SIG-M5 treated with dmso at 0.1 percent for 504 hours (cell line): ENCODE data around the gene KRTAP1-1.
A peak's percentile ranks its signal among the peaks of the same experiment; 100 is the strongest.
"Not testable (repeated sequence)": the region's sequence is repeated elsewhere in the genome, so short reads cannot be mapped to it uniquely, and the experiment has no call there.

Experiments used
- DNase-seq: peaks from one replicate; lab custom pipeline; 2025; ENCODE audit not compliant: unreplicated experiment; lab: John Stamatoyannopoulos, UW

The KRTAP1-1 gene

GRCh38 chr17:41013181-41013580, 28.1 kb downstream of the KRTAP1-1 start:
- no peak for DNase-seq

- DNase-seq: no peak
Observed at GRCh38 chr17:41012326-41013120, 28.7 kb downstream of the KRTAP1-1 start.

- no peak for DNase-seq
Observed at GRCh38 chr17:41010441-41010840, 30.8 kb downstream of the KRTAP1-1 start.

- DNase-seq: no peak
Observed at GRCh38 chr17:41009936-41010335, 31.3 kb downstream of the KRTAP1-1 start.

GRCh38 chr17:41009301-41009760, 31.9 kb downstream of the KRTAP1-1 start:
- DNase-seq: peak; percentile 21

GRCh38 chr17:41008811-41009210, 32.4 kb downstream of the KRTAP1-1 start, which contains the start of gene KRTAP3-1:
Gene KRTAP3-1, minus strand, starts transcription at chr17:41009128. Its CDS starts 54 bp downstream, at chr17:41009074.
- no peak for DNase-seq

GRCh38 chr17:41004397-41004796, 36.9 kb downstream of the KRTAP1-1 start:
- no peak for DNase-seq

GRCh38 chr17:41003926-41004325, 37.3 kb downstream of the KRTAP1-1 start:
- DNase-seq: no peak

- no peak for DNase-seq
Observed at GRCh38 chr17:41002814-41003213, 38.4 kb downstream of the KRTAP1-1 start.

GRCh38 chr17:41001795-41002194, 39.5 kb downstream of the KRTAP1-1 start:
- DNase-seq: no peak

GRCh38 chr17:40999563-40999962, 41.7 kb downstream of the KRTAP1-1 start, which contains the start of gene KRTAP3-2:
Gene KRTAP3-2, minus strand, starts transcription at chr17:40999906. Its CDS starts 53 bp downstream, at chr17:40999853.
- not testable (repeated sequence) for DNase-seq

- no peak for DNase-seq
Observed at GRCh38 chr17:40997361-40997760, 43.9 kb downstream of the KRTAP1-1 start.

- DNase-seq: no peak
Observed at GRCh38 chr17:40996829-40997228, 44.4 kb downstream of the KRTAP1-1 start.

- DNase-seq: no peak
Observed at GRCh38 chr17:40995116-40995515, 46.1 kb downstream of the KRTAP1-1 start.

GRCh38 chr17:40993839-40994238, 47.4 kb downstream of the KRTAP1-1 start, which contains the start of gene KRTAP3-3:
Gene KRTAP3-3, minus strand, starts transcription at chr17:40994164. Its CDS starts 67 bp downstream, at chr17:40994097.
- DNase-seq: no peak

- no peak for DNase-seq
Observed at GRCh38 chr17:40993084-40993483, 48.2 kb downstream of the KRTAP1-1 start.

- no peak for DNase-seq
Observed at GRCh38 chr17:40992666-40993065, 48.6 kb downstream of the KRTAP1-1 start.
